Cerebellar cortex (tissue), 1 donor: ENCODE measurements around the gene PLEKHG4B.
"Not testable (repeated sequence)": the region's sequence is repeated elsewhere in the genome, so short reads cannot be mapped to it uniquely, and the experiment has no call there.

ENCODE experiments used
- DNase-seq: peaks from one replicate; pipeline ENCODE4 v3.0.0-alpha.2; 2015; ENCODE audit warnings: low spot score

The PLEKHG4B gene

DNA sequence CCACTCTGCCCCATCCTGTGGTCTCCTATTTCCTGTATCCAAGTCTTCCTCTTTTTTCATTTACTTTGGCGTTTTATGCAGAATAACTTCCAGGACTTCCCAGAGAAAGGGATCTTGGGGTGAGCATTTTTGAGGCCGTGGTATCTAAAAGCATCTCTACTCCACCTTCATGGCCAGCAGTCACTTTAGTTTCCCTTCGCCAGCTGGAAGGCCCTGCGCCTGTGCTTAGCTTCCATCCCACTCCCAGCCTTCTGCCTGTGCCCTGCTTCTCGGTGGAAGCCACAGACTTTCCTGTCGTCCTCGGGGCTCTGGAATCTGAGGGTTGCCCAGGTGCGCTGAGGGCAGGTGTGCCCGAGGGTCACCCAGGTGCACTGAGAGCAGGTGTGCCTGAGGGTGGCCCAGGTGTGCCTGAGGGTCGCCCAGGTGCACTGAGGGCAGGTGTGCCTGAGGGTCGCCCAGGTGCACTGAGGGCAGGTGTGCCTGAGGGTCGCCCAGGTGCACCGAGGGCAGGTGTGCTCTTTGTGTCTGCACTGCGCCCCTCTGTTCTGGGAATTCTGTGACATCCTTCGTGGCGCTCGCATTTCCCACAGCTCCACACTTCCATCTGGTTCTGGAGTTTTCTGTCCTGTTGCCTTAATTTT is 67.0 kb downstream of the PLEKHG4B start:
- DNase-seq = no peak

DNA sequence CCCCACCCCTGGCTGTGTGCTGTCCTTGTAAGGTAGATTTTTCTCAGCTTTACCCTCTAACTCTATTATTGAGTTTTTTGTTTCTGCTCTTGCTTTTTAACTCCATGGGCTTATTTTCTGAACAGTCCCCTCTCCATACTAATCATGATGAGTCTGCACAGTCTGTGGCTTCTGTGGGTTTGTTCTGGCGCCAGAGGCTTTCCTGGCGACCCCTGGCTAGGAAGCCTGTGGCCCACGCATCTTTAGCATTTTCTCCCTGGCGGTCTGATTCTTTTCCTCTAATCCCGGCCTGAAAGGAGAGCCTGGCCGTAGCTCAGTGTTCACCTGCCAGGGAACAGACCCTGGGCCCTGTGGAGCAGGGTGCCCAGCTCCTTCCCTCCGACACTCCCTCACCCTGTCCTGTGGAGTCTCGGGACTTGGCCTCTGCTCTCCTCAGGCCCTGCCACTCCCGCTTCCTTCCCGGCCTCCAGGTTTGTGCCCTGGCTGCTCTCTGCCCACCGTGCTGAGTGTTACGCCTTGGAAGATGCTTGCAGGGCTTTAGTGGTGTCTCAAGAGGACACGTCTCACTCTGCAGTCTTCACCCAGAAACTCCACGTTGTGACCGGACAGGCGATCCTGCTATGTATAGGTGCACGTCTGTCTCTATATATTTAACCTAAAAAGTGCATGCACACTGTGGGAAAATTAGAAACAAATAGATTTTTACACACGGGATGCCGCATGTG is 67.6 kb downstream of the PLEKHG4B start:
- no peak for DNase-seq

DNA sequence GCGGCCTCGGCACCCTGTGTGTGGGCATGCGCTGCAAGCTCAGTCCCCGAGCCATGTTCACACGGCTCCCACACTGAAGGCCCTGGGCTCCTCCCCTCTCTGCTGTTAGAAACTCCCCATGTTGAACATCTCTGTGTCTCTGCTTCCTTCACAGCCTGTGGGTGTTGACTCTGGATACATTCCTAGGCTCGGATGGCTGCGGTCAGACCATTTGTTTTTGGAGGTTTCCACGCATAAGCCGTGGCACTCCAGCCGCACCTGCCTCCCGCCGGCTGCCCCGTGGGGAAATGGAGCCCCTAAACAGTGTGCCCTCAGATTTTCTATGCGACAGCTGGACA is 68.2 kb downstream of the PLEKHG4B start:
- no peak for DNase-seq

- no peak for DNase-seq
Measured at GRCh38 chr5:160921-161802, 69.2 kb downstream of the PLEKHG4B start.

DNA sequence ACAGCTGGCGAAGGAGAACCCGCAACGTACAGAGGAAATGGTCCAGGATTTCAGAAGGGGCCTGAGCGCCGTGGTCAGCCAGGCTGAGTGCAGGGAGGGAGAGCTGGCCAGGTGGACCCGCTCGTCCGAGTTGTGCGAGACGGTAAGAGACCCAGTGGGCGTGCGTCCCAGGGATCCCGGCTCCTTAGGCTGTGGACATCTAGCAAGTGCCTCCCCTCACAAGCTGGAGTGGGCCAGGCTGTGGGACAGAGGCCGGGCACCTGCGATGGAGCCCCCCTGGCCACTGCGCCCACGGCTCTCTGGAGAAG is 69.8 kb downstream of the PLEKHG4B start:
- no peak for DNase-seq

GRCh38 chr5:162190-162564 is 70.2 kb downstream of the PLEKHG4B start:
- no peak for DNase-seq

- no peak for DNase-seq
Measured at GRCh38 chr5:162565-163337, 70.8 kb downstream of the PLEKHG4B start.

DNA sequence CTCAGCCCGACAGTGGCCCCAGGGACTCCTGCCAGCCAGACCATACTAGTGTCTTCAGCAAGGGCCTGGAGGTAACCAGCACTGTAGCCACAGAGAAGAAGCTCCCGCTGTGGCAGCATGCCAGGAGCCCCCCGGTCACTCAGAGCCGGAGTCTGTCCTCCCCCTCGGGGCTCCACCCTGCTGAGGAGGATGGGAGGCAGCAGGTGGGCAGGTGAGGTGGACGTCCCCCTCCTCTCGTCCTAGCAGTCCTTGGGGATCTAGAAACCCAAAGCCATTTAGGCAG is 71.3 kb downstream of the PLEKHG4B start:
- DNase-seq = no peak

GRCh38 chr5:163841-164240 is 71.9 kb downstream of the PLEKHG4B start:
- DNase-seq = no peak

DNA sequence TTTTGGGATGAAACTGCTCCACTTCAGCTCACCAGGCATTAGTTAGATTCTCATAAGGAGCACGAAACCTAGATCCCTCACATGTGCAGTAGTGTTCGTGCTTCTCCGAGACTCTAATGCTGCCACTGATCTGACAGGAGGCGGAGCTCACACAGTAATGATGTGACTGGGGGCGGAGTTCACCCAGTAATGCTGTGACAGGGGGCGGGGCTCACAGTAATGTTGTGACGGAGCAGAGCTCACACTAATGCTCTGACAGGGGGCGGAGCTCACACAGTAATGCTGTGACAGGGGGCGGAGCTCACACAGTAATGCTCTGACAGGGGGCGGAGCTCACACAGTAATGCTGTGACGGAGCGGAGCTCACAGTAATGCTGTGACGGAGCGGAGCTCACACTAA is 72.3 kb downstream of the PLEKHG4B start:
- no peak for DNase-seq

DNA sequence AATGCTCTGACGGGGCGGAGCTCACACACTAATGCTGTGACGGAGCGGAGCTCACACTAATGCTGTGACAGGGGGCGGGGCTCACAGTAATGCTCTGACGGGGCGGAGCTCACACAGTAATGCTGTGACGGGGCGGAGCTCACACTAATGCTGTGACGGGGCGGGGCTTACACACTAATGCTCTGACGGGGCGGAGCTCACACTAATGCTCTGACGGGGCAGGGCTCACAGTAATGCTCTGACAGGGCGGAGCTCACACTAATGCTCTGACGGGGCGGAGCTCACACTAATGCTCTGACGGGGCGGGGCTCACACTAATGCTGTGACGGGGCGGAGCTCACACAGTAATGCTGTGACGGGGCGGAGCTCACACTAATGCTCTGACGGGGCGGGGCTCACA is 72.8 kb downstream of the PLEKHG4B start:
- DNase-seq = not testable (repeated sequence)

- no peak for DNase-seq
Measured at GRCh38 chr5:166441-167372, 74.7 kb downstream of the PLEKHG4B start.

GRCh38 chr5:167511-167910 is 75.5 kb downstream of the PLEKHG4B start:
- no peak for DNase-seq

DNA sequence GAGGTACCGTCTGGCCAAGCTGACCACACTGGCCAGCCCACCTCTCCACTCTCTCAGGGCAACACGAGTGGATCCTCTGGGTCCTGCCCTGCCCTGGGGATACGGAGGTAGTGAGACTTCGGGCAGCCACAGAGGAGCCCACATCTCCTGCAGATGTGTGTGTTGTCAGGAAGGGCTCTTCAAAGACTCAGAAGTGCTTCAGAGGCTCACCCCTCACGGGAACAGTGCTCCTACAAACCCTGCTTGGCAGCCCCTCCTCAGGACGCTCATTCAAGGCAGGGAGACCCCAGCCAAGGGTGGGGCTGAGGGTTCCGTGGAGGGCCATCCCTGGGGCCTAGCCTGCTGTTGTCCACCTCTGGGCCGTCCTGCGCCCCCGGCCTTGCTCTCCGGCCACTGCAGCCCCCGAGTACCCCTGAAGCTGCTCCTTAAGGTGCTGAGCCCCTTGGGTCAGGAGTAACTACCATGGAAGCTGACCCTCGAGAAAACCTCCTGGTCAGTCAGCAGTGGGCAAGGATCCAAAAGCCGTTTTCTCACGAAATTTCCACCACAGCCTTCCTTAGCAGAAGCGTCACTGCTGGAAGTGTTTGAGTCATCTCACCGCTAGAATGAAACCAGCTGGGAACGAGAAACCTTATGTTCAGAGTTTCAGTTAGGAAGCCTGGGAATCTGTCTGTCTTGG is 76.2 kb downstream of the PLEKHG4B start:
- DNase-seq = no peak

GRCh38 chr5:169071-169727 is 77.2 kb downstream of the PLEKHG4B start:
- DNase-seq = no peak

DNA sequence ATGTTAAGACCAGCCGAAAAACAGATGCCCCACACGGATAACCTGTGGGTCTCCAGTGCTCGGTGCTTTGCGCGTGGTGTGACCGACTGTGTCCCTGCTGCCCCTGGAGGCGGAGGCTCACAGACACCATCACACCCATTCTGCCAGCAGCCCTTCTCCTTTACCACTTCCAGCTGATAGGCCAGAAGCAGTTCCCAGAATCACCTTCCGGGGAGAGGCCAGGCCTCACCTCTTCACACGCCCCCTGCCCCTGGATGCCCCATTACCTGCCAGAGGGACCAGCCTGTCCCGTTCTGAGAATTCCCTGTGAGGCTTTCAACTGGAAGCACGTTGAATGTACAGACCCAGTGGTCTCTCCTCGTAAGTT is 77.7 kb downstream of the PLEKHG4B start:
- no peak for DNase-seq

- no peak for DNase-seq
Measured at GRCh38 chr5:170971-171800, 79.2 kb downstream of the PLEKHG4B start.

GRCh38 chr5:171801-172331 is 79.9 kb downstream of the PLEKHG4B start:
- DNase-seq = no peak

- no peak for DNase-seq
Measured at GRCh38 chr5:172421-172820, 80.5 kb downstream of the PLEKHG4B start.
